Dedifferentiated amniotic fluid mesenchymal stem cell (primary cell): ENCODE measurements around the gene WASF2.
"Not testable (repeated sequence)": the region's sequence is repeated elsewhere in the genome, so short reads cannot be mapped to it uniquely, and the experiment has no call there.

Experiments
- DNase-seq: peaks from one replicate; pipeline ENCODE4 v3.0.0-alpha.2; 2016; ENCODE audit errors: extremely low spot score

The WASF2 gene

GRCh38 chr1:27398405-27399149, 91.4 kb downstream of the WASF2 start:
- DNase-seq = no peak

- DNase-seq = no peak
These were observed 92.2 kb downstream of the WASF2 start for GRCh38 chr1:27397749-27398148.

DNA sequence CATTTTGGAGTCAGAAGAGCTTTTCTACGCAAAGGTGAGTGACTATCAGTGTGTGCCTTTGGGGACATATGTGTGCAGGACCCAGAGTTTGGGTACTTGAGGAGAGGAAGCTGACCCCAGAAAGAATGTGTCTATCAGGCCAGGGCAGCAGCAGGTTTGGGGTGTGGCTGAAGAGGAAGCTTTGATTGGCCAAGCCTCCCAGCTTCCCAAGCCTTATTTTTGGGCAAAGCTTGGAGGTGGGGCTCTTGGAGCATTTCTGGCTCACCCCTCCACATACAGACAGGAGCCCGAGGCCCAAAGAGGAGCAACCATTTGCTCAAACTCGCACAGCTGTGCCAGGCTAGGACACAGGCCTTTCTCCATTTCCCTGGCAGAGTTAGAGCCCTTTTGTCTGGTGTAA, 92.9 kb downstream of the WASF2 start:
- no peak for DNase-seq

GRCh38 chr1:27395441-27396195, 94.3 kb downstream of the WASF2 start:
- DNase-seq = peak; percentile 70

- no peak for DNase-seq
These were observed 95.0 kb downstream of the WASF2 start for GRCh38 chr1:27394925-27395324.

DNA sequence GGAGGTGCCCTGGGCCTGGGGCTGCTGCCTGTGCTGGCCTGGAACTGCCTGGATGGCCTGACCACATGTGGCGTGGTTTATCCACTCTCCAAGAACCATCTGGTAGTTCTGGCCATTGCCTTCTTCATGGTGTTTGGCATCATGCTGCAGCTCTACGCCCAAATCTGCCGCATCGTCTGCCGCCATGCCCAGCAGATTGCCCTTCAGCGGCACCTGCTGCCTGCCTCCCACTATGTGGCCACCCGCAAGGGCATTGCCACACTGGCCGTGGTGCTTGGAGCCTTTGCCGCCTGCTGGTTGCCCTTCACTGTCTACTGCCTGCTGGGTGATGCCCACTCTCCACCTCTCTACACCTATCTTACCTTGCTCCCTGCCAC, 95.7 kb downstream of the WASF2 start:
- no peak for DNase-seq

- no peak for DNase-seq
These were observed 96.2 kb downstream of the WASF2 start for GRCh38 chr1:27393641-27394281.

DNA sequence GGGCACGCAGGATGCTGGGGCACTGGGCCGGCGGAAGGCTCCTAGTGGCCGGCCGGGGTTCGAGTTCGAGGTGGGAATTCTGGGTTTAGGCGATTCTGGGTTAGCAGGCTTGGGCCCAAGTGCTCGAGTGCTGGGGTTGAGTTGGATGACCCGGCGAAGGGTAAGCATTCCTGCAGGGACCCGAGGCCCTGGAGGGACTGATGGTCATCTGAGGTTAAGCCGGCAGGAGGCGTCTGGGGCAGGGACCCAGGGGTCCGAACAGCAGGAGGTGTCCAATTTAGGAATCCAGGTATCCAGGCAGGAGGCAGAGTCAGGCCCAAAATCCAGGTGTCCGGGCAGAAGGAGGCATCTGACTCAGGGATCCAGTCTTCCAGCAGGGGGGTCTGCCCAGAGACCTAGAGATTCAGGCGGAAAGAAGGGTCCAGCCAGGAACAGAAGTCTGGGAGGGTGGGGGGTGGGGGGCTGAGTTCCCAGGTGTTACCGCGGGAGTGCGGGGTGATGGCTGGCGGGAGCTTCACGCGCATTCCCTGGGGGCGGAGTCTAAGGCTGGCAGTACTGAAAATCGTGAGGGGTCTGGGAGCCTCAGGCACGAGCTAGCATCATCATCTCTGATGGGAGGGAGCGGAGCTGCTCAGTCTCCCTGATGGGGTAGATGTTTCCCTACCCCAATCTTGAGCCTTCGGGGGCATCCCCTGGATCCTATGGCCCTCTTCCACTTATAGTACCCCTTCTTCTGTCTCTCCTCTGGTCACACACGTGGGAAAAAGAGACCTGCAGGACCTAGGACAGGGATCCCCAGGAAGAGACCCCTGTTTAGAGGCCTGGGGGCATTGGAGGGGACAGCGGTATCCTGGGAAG, 97.0 kb downstream of the WASF2 start:
- no peak for DNase-seq

DNA sequence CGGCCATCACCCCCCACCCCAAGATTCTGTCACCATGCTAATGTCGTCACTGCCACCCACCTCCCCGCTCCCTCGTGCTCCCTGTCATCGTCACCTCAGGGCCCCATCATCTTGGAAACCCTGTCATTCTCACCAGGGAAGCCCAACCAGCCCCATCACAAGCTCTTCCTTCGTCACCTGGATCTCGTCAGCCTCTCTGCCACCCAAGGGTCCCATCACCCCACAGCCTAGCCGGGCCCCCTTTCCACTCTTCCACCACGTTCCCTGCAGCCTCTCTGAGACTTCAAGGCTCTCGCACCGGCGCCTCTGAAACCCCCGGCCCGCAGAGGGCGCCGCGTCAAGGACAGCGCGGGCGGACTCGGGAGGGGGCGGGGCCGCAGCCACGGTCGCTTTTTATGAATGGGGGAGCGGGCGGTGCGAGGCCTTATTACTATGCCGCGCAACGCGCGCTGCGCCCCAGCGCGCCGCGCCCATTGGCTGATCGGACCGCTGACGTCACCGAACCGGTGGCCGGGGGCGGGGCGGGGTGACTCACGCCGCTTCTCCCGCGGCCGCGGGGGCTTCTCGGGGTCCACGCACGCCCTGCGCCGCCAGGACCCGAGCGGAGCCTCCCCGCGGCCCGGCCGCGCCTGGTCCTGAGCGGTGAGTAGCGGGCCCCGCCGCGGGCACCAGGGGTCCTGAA, 97.7 kb downstream of the WASF2 start, which contains the start of gene GPR3:
TSS of gene GPR3 (plus strand) at position 527 of the 682 bp plus-strand sequence. CDS start 1,177 bp downstream, outside the sequence.
- peak; percentile 64 for DNase-seq

- DNase-seq = no peak
These were observed 98.4 kb downstream of the WASF2 start for GRCh38 chr1:27391511-27392095.

DNA sequence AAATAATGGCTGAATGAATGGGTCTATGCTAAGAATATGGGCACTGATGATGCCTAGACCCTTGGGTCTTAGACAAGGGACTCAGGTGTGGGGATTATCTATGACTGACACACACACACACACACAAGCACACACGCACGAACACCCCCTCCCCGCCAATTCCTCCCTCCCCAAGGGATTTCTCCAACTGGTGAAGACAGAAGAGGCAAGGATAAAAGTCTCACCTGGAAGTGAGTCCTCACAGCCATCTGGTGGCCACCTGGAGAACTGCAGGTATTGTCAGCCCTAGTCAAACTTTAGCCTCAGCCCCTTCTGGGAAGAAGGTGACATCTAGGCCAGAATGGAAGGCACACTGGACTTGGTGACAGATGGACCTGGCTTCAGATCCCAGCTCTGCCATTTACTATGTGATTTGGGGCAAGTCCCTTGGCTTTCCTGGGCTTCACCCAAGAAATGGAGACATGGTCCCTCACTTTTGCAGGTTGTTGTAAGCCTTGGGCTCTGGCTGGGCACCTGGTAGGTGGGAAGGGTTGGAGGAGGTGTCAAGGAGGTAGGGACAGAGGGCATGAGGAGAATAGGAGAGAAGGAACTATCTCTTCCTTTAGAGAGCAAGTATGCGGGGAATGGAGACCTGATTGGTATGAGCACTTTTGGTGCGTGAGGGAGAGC, 101.5 kb downstream of the WASF2 start:
- DNase-seq = no peak

- not testable (repeated sequence) for DNase-seq
These were observed 105.2 kb downstream of the WASF2 start for GRCh38 chr1:27384797-27385196.

- DNase-seq = no peak
These were observed 106.3 kb downstream of the WASF2 start for GRCh38 chr1:27383661-27384060.

DNA sequence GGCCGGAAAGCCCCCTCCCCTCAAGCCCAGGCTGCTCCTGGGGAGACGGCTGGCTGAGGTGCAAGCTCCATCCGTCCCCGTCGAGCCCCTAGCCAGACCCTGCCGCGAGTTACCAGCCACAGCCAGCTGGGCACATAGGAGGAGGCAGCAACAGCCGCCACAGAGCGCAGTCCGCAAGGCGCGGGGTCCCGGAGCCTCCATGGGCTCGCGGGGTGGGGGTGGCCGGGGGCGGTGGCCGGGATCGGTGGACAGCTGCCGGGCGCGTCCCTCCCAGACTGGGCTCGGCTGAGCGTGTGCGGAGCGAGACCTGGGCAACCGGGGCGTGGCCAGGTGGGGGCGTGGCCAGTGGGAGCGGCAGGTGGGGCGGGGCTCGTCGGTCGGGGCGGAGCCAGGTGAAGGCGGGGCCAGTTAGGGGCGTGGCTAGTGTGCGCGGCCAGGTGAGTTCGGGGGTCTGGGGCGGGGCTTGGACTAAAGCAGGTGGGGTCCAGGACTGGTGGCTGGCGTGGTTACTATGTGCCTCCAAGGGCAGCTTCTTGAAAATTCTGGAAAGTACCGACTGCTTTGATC, 106.8 kb downstream of the WASF2 start, which contains the start of gene CD164L2:
TSS of gene CD164L2 (minus strand) at position 295 of the 567 bp plus-strand sequence. CDS start at position 201, 94 bp downstream.
- DNase-seq = no peak

DNA sequence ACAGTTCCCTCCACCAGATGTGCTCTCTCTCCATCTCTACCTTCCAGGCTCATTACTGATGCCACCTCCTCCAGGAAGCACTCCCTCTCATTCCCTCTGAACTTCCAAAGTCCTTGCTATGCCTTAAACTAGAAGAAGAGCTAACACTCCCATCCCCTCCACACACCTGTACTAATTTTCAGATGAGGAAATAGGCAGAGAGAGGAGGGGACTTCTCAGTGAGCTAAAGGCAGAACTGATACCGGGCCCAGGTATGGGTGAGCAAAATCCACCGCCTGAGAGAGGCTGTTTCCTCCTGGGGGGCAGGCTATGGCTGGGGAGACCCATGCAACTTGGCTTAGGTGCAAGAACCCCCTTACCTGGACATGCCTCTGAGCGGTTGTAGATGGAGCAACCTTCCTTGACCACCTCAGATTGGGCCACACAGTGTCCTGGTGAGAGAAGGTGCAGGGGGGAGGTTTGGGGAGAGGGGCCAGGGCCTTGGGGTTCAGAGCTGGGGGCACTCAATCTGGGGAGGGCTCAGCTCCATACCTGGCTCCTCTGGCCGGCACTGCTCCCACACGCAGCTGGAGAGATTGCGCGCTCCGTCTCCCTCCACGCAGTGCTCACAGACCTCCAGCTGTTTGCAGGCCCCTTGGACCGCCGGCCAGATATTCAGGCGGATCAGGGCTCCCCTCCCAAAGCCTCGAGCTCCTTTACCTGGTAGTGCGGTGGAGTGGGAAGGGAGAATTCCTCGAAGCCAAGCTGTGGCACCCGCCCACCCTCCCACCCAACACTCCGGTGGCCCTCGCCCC, 107.8 kb downstream of the WASF2 start:
- no peak for DNase-seq

GRCh38 chr1:27380766-27381733, 108.9 kb downstream of the WASF2 start:
- DNase-seq = no peak

DNA sequence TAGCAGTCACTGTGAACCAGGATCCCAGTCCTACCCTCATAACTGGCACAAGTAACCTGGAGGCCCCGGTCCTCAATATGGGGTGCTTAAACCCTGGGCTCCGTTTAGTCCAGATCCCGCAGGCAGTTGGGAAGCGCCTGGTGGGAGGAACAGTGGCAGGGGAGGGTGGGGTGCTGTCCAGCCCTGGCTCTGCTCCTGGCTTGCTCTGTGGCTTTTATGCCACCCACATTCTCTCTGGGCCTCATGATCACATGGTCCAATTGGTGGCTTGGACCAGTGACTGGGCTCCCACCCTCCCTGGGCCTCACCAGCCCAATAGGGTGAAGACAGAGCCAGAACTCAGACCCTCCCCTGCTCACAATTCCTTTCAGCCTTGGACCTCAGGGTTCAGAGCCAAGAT, 109.7 kb downstream of the WASF2 start:
- no peak for DNase-seq
